ENCODE results near the gene CARD10.

CARD10 gene

GRCh38 chr22:37456346-37456745 is 62.9 kb downstream of the CARD10 start:
- peaks cover 5% of the 10 kb centered on the region for H3K36me3 Mint-ChIP-seq
- no peaks in the 10 kb centered on the region for H3K9me3 Mint-ChIP-seq
- no peak overlapping the region for H3K4me3 Mint-ChIP-seq
- no peak overlapping the region for H3K27ac Mint-ChIP-seq
- H3K4me1 Mint-ChIP-seq, result peaks cover 3% of the 10 kb centered on the region
- H3K27me3 Mint-ChIP-seq, result no peaks in the 10 kb centered on the region

- no peak overlapping the region for H3K4me3 Mint-ChIP-seq
- H3K27me3 Mint-ChIP-seq, result no peaks in the 10 kb centered on the region
- peaks cover 5% of the 10 kb centered on the region for H3K36me3 Mint-ChIP-seq
- H3K27ac Mint-ChIP-seq, result no peak overlapping the region
- H3K4me1 Mint-ChIP-seq, result peaks cover 4% of the 10 kb centered on the region
- no peaks in the 10 kb centered on the region for H3K9me3 Mint-ChIP-seq
These were observed 63.3 kb downstream of the CARD10 start for GRCh38 chr22:37455896-37456295.

- no peaks in the 10 kb centered on the region for H3K36me3 Mint-ChIP-seq
- peaks cover 12% of the 10 kb centered on the region for H3K4me1 Mint-ChIP-seq
- H3K27ac Mint-ChIP-seq, result no peak overlapping the region
- H3K27me3 Mint-ChIP-seq, result no peaks in the 10 kb centered on the region
- no peaks in the 10 kb centered on the region for H3K9me3 Mint-ChIP-seq
- H3K4me3 Mint-ChIP-seq, result no peak overlapping the region
These were observed 64.1 kb downstream of the CARD10 start for GRCh38 chr22:37454857-37455686.

GRCh38 chr22:37453696-37454095 is 65.5 kb downstream of the CARD10 start:
- no peaks in the 10 kb centered on the region for H3K36me3 Mint-ChIP-seq
- H3K27me3 Mint-ChIP-seq, result no peaks in the 10 kb centered on the region
- H3K4me1 Mint-ChIP-seq, result peaks cover 13% of the 10 kb centered on the region
- H3K9me3 Mint-ChIP-seq, result no peaks in the 10 kb centered on the region
- no peak overlapping the region for H3K27ac Mint-ChIP-seq
- H3K4me3 Mint-ChIP-seq, result no peak overlapping the region

GRCh38 chr22:37451218-37451617 is 68.0 kb downstream of the CARD10 start:
- Mint-ChIP-seq H3K27me3 (no peaks in the 10 kb centered on the region), H3K27ac (no peak overlapping the region), H3K9me3 (no peaks in the 10 kb centered on the region), H3K36me3 (no peaks in the 10 kb centered on the region), H3K4me3 (no peak overlapping the region), H3K4me1 (peaks cover 10% of the 10 kb centered on the region)

GRCh38 chr22:37449331-37450001 is 69.7 kb downstream of the CARD10 start:
- Mint-ChIP-seq H3K27ac (no peak overlapping the region), H3K27me3 (no peaks in the 10 kb centered on the region), H3K36me3 (no peaks in the 10 kb centered on the region), H3K4me3 (no peak overlapping the region), H3K4me1 (peaks cover 10% of the 10 kb centered on the region), H3K9me3 (no peaks in the 10 kb centered on the region)

GRCh38 chr22:37448516-37449127 is 70.6 kb downstream of the CARD10 start:
- Mint-ChIP-seq H3K4me1 (peaks cover 10% of the 10 kb centered on the region), H3K9me3 (no peaks in the 10 kb centered on the region), H3K36me3 (no peaks in the 10 kb centered on the region), H3K27me3 (no peaks in the 10 kb centered on the region), H3K27ac (no peak overlapping the region), H3K4me3 (no peak overlapping the region)

- Mint-ChIP-seq H3K4me1 (peaks cover 5% of the 10 kb centered on the region), H3K4me3 (no peak overlapping the region), H3K27me3 (no peaks in the 10 kb centered on the region), H3K9me3 (no peaks in the 10 kb centered on the region), H3K36me3 (no peaks in the 10 kb centered on the region), H3K27ac (no peak overlapping the region)
These were observed 73.7 kb downstream of the CARD10 start for GRCh38 chr22:37445501-37445900.

- H3K27me3 Mint-ChIP-seq, result no peaks in the 10 kb centered on the region
- H3K36me3 Mint-ChIP-seq, result peaks cover 2% of the 10 kb centered on the region
- H3K27ac Mint-ChIP-seq, result no peak overlapping the region
- no peak overlapping the region for H3K4me3 Mint-ChIP-seq
- no peaks in the 10 kb centered on the region for H3K4me1 Mint-ChIP-seq
- H3K9me3 Mint-ChIP-seq, result no peaks in the 10 kb centered on the region
These were observed 75.2 kb downstream of the CARD10 start for GRCh38 chr22:37443977-37444376.

GRCh38 chr22:37443086-37443485 is 76.1 kb downstream of the CARD10 start:
- H3K36me3 Mint-ChIP-seq, result peaks cover 2% of the 10 kb centered on the region
- H3K27ac Mint-ChIP-seq, result peak overlapping the region; percentile 30
- H3K4me1 Mint-ChIP-seq, result no peaks in the 10 kb centered on the region
- no peaks in the 10 kb centered on the region for H3K27me3 Mint-ChIP-seq
- no peak overlapping the region for H3K4me3 Mint-ChIP-seq
- H3K9me3 Mint-ChIP-seq, result no peaks in the 10 kb centered on the region

GRCh38 chr22:37442537-37442936 is 76.7 kb downstream of the CARD10 start:
- Mint-ChIP-seq H3K4me3 (no peak overlapping the region), H3K27ac (no peak overlapping the region), H3K9me3 (no peaks in the 10 kb centered on the region), H3K36me3 (peaks cover 2% of the 10 kb centered on the region), H3K27me3 (no peaks in the 10 kb centered on the region), H3K4me1 (no peaks in the 10 kb centered on the region)

- Mint-ChIP-seq H3K4me1 (no peaks in the 10 kb centered on the region), H3K4me3 (no peak overlapping the region), H3K27me3 (no peaks in the 10 kb centered on the region), H3K27ac (no peak overlapping the region), H3K9me3 (no peaks in the 10 kb centered on the region), H3K36me3 (peaks cover 2% of the 10 kb centered on the region)
These were observed 77.1 kb downstream of the CARD10 start for GRCh38 chr22:37442135-37442534.

GRCh38 chr22:37440875-37441274 is 78.3 kb downstream of the CARD10 start:
- no peaks in the 10 kb centered on the region for H3K27me3 Mint-ChIP-seq

More at GRCh38 chr22:37440875-37441274, 78.3 kb downstream of the CARD10 start:
- Mint-ChIP-seq H3K4me3 (no peak overlapping the region), H3K4me1 (no peaks in the 10 kb centered on the region), H3K9me3 (no peaks in the 10 kb centered on the region), H3K36me3 (peaks cover 2% of the 10 kb centered on the region), H3K27ac (no peak overlapping the region)

Measured in activated naive CD4-positive, alpha-beta T cell treated with anti-CD3 and anti-CD28 coated beads, Interleukin-2, amount 50 U/mL, for 24 hours (primary cell).